ENCODE data around the gene CTNNA2.

Gene CTNNA2

DNA sequence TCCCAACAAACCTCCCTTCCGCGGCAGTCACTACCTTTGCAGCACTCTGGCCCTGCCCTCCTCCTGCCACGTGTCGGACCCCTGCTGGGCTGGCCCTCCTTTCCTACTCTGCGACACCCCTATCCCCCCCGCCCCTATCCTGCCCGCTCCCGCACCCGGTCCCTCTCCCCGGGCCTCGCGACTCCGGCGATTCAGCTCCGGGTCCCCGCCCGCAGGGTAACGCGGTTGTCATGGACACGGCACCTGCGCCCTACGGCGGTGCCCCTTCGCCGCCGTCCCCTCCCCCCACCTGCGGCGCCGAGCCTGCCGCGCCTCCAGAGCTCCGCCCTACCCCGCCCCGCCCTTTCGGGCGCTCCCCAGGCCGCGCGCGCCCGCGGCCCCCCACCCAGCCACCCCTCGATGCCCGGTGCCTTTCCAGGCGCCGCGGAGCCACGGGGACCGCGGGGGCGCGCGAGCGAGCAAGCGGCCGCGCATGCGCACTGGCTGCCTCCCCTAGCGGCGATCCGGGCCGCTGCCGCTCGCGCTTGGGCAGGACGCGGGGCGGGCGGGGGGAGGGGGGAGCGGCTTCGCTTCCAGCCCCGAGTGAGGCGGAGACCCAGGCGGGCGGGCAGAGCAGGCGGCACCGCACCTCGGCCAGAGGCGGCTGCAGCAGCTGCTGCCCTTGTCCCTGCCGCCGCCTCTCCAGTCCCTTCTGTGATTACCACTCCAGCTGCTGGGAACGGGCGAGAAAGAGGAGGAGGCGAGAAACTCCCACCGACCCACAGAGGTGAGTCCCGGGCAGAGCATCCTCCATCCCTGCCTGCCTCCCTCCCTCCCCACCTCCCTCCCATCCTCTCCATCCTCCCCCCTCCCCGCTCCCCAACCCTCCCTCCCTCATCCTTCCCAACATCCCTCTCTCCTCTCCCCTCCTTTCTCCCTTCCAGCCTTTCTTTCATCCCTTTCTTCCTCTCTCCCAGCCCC is at the start of gene CTNNA2:
Gene CTNNA2, plus strand, starts transcription at position 610 of the 960 bp plus-strand sequence.
- DNase-seq = no peak

- no peak for DNase-seq
Observed at GRCh38 chr2:79487399-79487798, 25.5 kb upstream of the CTNNA2 start.

DNA sequence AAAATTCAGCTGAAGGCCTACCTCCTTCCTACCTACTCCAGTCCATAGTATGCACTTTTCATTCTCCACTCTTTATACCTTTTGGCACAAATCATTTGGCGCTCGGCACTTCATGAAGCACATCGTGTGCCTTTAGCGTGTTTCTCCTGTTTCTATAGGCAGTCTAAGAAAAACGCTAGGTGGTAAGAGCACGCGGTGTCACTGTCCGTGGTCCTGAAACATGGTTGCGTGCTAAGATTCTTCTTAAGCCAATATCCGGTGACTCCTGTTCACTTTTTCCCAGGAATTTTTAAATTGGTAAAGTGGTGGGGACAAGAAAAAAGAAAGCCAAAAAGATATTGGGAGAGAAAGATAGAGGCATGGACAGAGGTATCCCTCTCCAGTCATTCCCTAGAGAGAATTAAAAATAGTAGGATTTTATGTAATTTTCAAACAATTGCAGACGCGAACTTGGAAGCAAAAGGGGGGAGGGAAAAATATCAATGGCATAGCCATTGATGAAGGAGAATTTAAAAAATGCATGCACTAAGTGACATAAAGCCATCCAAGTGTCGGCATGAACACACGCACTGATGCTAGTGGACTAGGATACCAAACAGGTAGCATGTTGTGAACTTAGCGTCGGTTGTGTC is 1.4 kb upstream of the CTNNA2 start:
- DNase-seq = no peak

DNA sequence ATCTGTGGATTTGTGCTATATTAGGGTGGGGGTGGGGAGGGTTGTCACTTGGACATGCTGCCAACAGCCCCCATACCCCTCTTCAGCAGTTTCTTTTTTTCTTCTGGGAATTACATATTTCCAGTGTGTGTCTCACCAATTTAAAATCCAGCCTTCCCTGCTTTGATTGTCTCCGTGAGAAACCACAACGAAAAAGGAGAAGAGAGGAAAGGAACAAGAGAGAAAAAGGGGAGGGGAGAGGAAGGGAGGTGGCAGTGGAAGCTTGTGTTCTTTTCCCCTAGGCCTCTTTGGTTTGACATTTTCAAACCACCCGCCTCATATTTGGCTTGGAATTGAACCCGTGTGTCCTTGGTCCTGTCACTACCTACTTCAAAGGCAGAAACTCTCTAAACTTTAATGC is 860 bp downstream of the CTNNA2 start:
- no peak for DNase-seq

- no peak for DNase-seq
Observed at GRCh38 chr2:79529636-79530035, 16.8 kb downstream of the CTNNA2 start.

DNA sequence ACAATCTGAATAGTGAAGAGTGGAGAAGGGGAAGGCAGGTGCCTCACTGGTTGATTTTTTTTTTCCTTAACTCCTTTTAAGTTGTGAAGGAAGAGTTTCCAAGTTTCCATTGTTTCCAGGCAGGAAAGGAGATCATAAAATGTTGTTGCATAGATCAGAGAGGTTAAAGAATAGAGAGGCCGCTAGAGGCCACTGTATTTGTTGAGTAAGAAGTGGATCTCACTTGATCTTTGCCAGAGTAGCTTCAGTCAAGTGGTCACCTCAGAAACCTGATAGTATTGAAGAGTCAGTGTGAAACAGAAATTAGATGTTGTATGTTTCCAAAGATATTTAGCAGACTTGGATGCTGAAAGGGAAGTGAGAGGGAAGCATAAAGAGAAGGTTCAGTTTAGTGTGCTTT is 17.6 kb downstream of the CTNNA2 start:
- DNase-seq = no peak

DNA sequence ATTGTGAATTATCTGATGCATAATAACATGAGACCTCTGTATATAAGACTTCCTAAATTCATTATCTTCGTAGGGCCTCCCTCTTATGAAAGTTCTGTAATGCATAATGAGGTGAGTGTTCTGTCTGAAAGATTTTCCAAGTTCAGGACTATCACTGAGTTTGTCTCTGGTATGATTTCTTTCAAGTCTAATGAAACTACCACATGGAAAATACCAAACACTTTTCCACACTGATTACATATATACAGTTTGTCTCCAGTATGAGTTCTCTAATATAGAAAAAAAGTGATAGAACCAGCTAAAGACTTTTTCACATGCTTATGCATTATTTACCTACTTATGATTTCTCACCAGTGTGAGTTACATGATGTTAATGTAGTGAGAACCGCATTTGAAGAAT is 34.7 kb downstream of the CTNNA2 start:
- DNase-seq = no peak

- no peak for DNase-seq
Observed at GRCh38 chr2:79552653-79553052, 39.8 kb downstream of the CTNNA2 start.

DNA sequence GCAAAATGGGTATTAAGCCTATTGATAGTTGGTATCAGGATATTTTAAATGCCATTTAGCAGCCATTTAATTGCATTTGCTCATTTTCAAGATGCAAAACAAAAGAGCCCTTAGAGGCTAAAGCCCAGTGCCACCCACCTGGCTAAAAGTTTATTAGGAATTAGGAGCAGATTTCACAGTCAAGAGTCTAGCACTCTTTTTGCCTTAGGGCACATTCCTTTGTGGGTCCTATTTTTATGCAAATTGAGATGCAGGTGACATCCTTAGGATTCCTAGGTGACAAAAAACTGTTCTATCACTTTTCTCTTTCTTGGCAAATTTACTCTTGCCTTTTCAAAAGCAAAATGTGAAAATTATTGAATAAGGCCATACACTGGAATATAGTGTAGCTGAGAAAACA is 42.0 kb downstream of the CTNNA2 start:
- DNase-seq = no peak

GRCh38 chr2:79564065-79564464 is 51.2 kb downstream of the CTNNA2 start:
- DNase-seq = no peak

DNA sequence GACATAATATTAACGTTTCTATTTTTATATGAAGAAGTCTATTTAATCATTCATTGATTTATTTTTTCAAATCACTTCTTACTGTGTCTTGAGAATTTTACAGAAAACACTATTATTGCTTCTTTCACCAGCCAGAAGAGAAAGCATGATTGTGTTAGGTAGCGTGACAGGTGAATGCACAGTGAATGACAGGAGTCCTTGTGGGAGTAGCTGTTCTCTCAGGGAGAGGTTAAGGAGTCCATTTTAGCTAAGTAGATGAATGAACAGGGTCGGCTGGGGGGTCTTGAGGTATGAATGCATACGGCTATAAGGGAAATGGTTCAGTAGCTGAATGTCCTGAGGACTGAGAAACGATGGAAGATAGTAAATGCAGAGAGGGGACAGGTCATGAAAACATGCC is 56.2 kb downstream of the CTNNA2 start:
- DNase-seq = no peak

DNA sequence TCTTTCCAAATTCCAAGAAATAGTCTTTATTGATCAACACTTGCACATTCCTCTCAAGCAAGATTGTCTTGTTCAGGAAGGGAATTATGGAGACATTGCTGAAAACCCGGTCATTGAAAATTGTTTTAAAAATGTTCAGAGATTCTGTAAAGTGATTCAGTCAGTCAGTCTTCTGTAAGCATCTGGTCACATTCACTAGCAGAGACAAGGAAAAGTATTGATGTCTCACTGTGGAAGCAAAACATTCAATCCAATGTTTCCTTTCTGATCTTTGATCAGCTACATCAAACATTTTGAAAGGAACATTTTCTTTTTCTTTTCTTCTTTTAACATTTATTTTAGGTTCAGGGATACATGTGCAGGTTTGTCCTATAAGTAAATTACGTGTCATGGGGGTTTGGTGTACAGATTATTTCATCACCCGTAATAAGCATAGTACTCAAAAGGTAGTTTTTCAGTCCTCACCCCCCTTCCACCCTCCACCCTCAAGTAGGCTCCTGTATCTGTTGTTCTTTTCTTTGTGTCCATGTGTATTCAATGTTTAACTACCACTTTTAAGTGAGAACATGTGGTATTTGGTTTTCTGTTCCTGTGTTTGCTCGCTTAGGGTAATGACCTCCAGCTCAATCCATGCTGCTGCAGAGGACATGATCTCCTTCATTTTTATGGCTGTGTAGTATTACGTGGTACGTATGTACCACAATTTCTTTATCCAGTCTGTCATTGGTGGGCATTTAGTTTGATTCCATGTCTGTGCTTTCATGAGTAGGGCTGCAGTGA is 61.2 kb downstream of the CTNNA2 start:
- DNase-seq = no peak

- no peak for DNase-seq
Observed at GRCh38 chr2:79576451-79576850, 63.6 kb downstream of the CTNNA2 start.

DNA sequence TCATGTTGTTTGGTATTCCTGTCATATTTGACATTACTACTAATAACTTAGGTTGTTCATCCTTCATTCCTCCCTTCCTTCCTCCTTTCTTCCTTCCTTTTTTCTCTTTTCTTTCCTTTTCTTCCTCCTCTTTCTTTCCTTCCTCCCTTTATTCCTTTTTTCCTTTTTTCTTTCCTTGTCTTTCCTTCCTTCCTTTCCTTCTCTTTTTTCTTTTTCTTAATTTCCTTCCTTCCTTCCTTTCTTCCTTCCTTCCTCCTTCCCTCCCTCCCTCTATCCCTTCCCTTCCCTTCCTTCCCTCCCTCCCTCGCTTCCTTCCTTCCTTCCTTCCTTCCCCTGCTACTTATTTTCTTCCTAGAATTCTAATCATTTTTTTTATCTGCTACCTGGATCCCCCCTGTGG is 66.1 kb downstream of the CTNNA2 start:
- DNase-seq = no peak

DNA sequence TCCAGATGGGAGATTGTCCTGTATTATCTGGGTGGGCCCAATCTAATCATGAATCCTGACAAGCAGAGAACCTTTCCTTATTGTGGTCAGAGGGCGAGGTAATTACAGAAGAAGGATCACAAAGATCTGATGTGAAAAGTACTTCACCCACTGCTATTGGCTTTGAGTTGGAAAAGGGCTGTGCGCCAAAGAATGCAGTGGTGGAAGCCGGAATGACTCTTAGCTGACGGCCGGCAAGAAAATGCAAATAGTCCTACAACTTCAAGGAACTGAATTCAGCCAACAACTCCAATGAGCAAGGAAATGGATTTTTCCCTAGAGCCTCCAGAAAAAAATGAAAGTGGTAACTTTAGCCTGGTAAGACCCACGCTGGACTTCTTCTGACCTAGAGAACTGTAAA is 67.3 kb downstream of the CTNNA2 start:
- DNase-seq = no peak

DNA sequence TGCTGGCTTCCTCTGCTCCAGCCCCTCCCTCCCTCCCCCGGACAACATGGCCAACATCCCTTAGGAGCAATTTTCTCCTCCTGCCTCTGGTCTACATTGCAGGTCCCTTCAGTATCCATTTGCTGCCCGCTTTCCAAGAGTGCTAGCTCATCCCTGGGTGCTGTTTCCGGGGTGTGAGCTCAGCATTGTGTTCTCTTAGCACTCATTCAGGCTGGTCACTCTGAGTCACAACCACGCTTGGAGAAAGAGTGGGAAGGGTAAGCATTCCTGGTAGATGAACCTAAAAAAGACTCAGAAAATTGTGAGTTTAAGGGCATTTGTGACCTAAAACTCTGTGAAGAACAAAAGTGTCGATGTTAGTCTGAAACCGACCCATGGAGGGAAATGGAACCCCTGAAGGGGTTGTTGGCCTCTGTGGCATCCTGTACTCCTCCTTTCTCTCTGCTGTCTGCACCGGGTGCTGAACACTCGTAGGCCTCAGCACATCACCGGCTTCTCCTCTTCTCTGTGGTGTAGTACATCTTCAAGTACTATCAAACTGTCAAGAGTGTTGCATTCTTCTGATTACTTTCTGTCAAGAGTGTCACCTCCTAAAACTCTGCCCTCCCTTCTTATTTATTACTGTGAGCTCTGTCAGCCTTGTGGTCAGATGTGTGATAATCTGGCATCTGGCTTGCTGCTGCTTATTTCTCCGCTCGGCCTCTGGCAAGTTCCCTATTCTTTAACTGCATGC is 73.0 kb downstream of the CTNNA2 start:
- DNase-seq = no peak

DNA sequence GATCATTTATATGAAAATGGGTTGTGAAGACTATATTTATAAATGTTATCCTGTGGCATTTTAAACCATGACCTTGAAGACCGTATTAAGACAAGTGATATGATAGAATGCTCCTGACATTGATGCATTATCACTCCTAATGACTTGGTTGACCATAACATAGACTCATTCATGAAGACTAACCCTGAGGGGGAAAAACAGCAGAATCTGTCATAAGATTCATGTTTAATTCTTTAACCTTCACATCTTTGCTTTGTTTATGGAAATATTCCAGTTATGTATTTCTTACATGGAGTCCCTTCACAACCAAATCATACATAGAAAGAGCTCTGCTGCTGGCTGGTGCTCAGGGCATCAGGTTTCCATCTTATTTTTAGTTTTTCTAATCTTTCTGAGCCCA is 78.4 kb downstream of the CTNNA2 start:
- no peak for DNase-seq

DNA sequence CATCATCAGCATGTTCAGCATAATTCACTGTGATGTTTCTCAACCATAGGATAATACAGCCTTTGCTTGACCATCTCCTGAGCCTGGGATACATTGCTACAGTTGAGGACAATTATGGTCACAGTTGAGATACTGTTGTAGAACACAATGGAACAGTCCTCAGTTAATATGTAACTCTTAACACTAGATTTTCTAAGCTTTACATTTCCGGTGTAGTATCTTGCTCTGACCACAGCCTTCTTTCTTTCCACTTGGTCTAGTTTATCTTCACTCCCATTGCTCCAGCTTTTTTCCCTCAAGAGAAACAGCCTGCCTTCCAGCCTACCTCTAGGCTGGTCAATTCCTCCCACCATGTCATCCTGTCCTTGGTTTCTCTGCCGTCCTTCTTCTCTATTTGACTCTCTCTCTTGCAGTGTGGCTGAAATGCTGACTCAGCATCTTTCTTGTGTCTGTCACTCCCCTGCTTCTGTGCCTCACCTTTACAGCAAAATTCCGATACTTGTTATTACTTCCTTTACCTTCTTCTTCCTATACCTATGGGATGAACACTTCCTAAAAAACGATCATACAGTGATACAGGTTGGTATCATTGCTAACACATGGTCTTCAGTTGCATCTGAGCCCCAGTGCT is 80.5 kb downstream of the CTNNA2 start:
- no peak for DNase-seq

DNA sequence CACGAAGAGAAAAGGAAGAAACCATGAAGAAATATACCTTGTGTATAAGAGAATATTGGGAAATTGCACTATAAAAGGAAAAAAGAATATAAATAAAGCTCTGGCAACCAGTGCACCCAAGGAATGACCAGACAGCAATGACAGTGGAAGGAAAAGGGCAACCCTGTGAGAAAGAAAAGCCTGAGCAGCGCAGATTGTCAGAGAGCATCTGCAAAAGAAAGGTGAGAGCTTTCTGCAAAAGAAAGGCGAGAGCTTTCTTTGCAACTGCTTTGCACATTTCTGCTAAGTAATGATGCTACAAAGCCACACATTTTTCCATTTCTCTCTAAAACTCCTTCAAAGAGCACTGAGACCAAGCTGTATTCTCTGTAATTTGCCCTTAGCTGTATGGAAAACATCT is 83.6 kb downstream of the CTNNA2 start:
- DNase-seq = no peak

DNA sequence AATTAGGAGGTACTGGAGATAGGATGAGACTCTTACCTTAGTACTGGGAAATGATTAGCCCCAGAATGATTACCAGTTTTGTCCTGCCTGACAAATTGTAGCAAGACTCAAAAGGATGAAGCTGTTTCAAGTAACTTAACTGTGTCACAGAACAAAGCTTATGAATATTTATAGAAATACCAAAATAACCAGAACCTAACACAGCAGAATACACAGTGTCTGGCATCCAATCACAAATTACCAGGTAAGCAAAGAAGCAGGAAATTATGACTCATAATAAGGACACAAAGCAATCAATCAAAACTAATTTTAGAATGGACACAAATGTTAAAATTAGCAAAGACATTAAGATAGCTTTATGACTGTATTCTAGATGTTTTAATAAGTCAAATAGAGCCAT is 91.9 kb downstream of the CTNNA2 start:
- no peak for DNase-seq

DNA sequence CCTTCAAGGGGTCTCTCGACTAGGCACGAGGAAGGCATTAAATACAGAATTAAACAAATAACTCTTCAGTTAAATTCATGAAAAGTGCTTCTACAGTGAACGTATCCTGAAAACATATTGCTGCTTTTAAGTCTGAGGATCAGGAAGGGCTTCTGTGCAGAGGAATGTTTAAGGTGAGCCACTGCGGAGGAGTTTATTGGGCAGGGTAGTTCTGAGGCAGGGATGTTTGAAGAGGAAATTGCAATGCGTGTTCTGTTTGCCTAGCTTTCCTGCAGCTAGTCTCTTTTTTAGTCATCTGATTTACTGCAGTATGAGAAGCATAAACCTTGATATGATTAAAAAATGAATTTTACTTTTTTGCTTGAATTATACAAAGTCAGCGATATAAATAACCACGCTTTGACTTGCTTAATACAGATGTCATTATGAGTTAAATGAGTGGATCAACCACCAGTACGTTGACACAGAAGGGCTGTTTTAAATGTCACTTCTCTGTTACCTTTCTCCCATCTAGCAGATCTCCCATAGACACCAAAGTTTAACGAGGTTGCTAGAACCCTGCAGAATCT is 98.7 kb downstream of the CTNNA2 start:
- DNase-seq = no peak

GRCh38 chr2:79612999-79613398 is 100.1 kb downstream of the CTNNA2 start:
- DNase-seq = no peak

All from activated CD4-positive, alpha-beta T cell treated with anti-CD3 and anti-CD28 coated beads, Interleukin-2, amount 50 U/mL, for 4 hours (primary cell).